RPMI7951 (cell line): ENCODE data around the gene PDK4. TPM values are rescaled to one million over a fixed set of nuclear protein-coding genes. Genes with fewer than 3 reads are reported as not detected.

Experiments used
- total RNA-seq: library from RNA; depleted of rRNA; stranded (reverse); fragments of >200 nt; shearing (Covaris generic); gene quantifications from 2 replicates; pipeline ENCODE4 v1.2.3, GENCODE V29; 2014; rRNA removed

Gene PDK4
- total RNA-seq, 1 experiment from 2014 or later = 2.3 TPM

Other genes starting within 250 kb of the PDK4 start
- gene PON3, start 200.1 kb downstream of the PDK4 start, total RNA-seq = not detected in 2 replicates
- gene PON2, start 161.5 kb downstream of the PDK4 start, total RNA-seq = 164 and 183 TPM in 2 replicates
- 0.12 and 0.39 TPM in 2 replicates for gene ASB4, start 110.6 kb downstream of the PDK4 start, total RNA-seq
- 2.0 and 2.5 TPM in 2 replicates for gene DYNC1I1, start 176.0 kb upstream of the PDK4 start, total RNA-seq